IPS-NIHi11 (cell line): Measurements from ENCODE around the gene DDX6.
"Not testable (repeated sequence)": the region's sequence is repeated elsewhere in the genome, so short reads cannot be mapped to it uniquely, and the experiment has no call there.

Experiments used
- DNase-seq: peaks from one replicate; pipeline ENCODE4 v3.0.0; 2012; ENCODE audit warnings: mixed read lengths, low spot score

The DDX6 gene

DNA sequence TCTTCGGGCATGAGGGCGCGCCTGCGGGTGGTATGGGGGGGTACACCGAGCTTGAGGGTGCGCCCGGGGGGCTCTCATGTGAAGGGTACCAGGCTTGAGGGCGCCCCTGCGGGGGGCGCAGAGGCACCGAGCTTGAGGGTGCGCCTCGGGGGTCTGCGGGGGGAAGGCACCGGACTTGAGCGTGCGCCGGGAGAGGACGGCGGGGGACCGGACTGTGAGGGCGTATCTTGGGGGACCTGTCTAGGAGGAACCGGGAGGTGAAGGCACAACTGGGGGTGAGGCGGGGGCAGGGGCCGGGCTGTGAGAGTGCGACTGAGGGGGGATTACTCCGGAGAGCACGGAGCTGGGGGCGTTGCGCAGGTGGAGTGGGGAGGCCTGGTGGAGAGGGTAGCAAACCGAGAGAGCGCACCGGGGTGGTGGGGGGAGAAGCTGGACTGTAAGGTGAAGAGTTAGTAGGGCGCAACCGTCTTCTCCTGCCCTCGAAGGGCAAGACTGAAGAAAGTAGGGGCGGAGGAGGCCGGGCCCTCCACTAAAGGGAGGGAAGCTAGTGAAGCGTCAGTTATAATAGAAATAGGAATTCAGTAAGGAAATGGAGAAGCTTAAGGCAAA is 1.1 kb upstream of the DDX6 start:
- peak; percentile 46 for DNase-seq

GRCh38 chr11:118790357-118791110 is 430 bp downstream of the DDX6 start:
- peak; percentile 88 for DNase-seq

- peak; percentile 23 for DNase-seq
Measured at GRCh38 chr11:118789501-118790356, 1.2 kb downstream of the DDX6 start.

DNA sequence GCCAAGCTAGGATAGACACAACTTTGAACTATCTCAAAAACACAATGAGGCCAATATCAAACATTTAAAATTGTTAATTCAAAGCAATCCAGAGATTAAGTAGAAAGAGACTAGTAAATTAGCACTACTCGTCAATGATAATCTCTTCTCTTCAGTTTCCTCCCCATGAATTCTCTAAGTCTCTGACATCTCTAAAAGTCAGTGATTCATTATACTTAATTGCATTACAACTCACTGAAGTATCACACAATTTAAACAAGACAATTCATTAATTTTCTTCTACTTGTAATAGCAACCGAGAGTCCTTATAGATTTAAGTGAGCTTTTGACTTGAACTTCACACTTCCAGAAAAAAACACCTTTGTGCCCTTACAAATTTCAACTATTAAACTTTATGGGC is 4.3 kb downstream of the DDX6 start:
- no peak for DNase-seq

DNA sequence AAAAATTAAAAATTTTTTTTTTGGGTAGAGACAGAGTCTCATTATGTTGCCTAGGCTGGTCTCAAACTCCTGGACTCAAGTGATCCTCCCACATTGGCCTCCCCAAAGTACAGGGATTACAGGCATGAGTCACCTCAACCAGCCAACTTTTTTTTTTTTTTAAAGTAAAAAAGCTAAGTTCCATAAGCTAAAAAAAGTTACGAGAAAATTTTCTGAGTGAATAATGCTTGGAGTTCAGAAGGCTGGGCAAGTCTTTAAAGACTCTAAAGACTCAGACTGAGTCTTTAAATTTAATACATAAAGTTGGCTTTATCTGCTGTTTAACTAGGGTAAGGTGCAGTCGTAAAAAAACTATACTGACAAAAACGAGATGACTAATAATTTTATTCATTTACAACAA is 5.6 kb downstream of the DDX6 start:
- DNase-seq: no peak

DNA sequence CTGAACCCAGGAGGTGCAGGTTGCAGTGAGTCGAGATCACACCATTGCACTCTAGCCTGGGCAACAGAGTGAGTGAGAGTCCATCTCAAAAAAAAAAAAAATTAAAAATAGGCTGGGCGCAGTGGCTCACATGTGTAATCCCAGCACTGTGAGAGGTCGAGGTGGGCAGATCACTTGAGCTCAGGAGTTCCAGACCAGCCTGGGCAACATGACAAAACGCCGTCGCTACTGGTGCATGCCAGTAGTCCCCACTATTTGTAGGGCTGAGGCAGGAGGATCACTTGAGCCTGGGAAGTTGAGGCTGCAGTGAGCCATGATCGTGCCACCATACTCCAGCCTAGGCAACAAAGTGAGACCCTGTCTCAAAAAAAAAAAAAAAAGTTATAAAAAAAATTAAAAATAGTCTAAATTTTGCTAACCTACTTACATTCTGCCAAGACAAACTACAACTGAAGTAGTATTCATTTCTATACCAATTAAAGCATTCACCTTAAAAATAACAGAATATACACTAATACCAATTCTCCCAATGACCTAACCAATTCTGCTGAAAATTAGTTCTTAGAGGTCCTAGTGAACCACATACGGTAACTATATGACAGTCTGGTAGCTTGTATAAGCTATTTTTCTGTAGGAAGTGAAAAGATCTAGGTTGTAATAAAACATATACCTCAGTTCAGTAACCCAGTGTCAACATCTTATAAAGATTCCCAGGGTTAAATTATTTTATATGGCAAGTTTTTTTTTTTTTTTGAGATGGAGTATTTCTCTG is 7.1 kb downstream of the DDX6 start:
- no peak for DNase-seq

DNA sequence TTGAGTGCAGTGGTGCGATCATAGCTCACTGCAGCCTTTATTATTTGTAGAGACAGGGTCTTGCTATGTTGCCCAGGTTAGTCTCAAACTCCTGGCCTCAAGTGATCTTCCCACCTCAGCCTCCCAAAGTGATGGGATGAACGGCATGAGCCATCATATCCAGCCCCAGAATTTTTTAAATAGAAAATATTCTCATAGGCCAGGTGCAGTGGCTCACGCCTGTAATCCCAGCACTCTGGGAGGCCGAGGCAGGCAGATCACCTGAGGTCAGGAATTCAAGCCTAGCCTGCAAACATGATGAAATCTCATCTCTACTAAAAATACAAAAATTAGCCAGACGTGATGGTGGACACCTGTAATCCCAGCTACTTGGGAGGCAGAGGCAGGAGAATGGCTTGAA is 7.6 kb downstream of the DDX6 start:
- not testable (repeated sequence) for DNase-seq

DNA sequence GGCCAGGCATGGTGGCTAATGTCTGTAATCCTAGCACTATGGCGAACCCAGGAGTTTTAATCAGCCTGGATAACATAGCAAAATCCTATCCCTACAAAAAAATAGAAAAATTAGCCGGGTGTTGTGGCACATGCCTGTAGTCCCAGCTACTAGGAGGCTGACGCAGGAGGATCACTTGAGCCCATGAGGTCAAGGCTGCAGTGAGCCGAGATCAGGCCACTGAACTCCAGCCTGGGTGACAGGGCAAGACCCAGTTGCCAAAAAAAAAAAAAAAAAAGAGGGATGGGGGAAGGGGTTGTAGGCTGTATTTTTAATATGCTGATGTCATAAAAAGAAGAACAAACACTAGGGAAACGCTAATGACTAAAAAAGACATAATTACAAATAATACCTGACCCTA is 12.1 kb downstream of the DDX6 start:
- DNase-seq: no peak

- DNase-seq: no peak
Measured at GRCh38 chr11:118774032-118774431, 16.9 kb downstream of the DDX6 start.

GRCh38 chr11:118771547-118772288 is 19.2 kb downstream of the DDX6 start:
- no peak for DNase-seq

DNA sequence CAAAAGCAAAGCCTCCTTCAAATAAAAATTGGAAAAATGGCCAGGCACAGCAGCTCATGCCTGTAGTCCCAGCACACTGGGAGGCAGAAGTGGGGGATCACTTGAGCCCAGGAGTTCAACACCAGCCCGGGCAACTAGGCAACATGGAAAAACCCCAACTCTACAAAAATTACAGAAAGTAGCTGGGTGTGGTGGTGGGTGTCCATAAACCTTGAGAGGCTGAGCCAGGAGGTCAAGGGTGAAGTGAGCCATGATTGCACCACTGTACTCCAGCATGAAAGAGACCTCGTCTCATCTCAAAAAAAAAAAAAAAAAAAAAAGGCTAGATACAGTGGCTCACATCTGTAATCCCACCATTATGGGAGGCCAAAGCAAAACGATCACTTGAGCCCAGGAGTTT is 22.3 kb downstream of the DDX6 start:
- no peak for DNase-seq

- DNase-seq: no peak
Measured at GRCh38 chr11:118766035-118766434, 24.9 kb downstream of the DDX6 start.

DNA sequence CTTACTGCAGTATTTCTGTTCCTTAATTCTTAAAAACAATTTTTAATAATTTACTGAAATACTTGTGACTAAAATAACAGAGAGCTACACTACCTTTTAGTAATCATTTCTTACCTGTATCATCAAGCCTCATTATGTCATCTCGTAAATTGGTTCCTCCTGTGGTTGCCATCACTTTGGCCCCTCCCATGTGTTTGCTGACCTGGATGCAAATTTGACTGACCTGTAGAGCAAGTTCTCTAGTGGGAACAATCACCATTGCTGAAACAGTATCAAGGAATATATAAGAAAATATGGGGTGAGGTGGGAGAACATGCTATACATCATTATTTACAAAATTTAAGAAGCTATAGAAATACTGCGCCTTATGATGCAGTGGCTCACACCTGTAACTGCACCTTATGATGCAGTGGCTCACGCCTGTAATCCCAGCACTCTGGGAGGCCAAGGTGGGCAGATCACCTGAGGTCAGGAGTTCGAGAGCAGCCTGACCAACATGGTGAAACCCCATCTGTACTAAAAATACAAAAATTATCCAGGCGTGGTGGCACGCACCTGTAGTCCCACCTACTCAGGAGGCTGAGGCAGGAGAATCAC is 25.8 kb downstream of the DDX6 start:
- not testable (repeated sequence) for DNase-seq

- DNase-seq: no peak
Measured at GRCh38 chr11:118763041-118763440, 27.9 kb downstream of the DDX6 start.

GRCh38 chr11:118761981-118762380 is 29.0 kb downstream of the DDX6 start:
- DNase-seq: not testable (repeated sequence)

DNA sequence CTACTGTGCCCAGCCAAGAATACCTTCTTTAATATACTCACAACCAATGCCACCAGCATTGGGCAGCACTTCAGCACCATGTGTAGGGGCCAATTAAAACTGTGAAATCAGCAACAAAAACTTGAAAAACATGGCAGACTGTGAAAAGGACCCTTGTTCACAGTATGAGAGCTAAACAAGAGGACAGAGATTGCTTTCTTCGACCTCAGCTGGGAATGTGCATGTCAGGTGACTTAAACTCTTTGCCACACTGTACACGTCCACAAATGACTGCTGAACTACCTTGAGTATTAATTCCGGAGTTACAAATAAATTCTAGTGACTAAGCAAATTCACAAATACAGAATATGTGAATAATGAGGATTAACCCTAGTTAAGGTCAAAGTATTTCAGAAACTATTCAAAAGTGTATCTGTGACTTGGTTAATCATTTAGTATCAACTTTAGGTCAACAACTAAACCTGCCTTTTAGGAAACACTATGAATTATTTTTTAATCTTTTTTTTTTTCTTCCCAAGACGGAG is 33.0 kb downstream of the DDX6 start:
- DNase-seq: no peak

DNA sequence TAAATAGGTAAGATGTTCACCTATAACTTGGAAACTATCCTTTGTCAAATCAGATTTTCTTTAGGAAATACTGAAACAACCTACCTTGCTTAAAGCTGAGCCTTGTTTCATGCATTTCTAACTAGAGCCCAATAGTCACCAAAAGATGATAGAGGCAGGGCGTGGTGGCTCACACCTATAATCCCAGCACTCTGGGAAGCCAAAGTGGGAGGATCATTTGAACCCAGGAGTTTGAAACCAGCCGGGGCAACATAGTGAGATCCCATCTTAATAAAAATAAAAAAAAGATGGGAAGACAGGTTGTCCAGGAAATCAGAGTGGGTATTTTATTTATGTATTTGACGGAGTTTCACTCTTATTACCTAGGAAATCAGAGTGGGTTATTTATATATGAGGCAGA is 38.3 kb downstream of the DDX6 start:
- DNase-seq: no peak

DNA sequence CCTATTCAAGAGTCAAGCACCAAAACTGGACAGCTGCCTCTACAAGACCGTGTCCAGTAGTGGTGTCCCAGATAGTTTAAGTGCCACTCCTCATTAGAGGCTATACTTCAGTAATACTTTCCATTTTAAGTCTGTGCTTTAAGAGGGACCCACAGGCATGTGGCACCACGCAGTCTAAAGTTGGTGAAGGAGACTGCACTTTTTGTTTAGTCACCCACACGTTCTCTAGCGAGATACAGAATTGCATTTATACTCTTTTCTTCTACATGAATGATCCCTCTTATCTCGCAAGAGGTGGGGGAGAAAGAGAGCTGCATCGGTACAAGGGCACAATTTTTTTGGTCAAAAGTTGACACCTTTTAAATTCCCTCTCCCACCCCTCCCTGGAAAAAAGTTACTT is 41.5 kb downstream of the DDX6 start:
- no peak for DNase-seq

- DNase-seq: peak; percentile 19
Measured at GRCh38 chr11:118748056-118748455, 42.9 kb downstream of the DDX6 start.

- DNase-seq: no peak
Measured at GRCh38 chr11:118746988-118747585, 43.9 kb downstream of the DDX6 start.
